ENCODE data around the gene IFT122.
"Not testable (repeated sequence)": the region's sequence is repeated elsewhere in the genome, so short reads cannot be mapped to it uniquely, and the experiment has no call there.

Gene IFT122

GRCh38 chr3:129514110-129514509, 74.1 kb downstream of the IFT122 start:
- TF ChIP-seq, protein P1, sequence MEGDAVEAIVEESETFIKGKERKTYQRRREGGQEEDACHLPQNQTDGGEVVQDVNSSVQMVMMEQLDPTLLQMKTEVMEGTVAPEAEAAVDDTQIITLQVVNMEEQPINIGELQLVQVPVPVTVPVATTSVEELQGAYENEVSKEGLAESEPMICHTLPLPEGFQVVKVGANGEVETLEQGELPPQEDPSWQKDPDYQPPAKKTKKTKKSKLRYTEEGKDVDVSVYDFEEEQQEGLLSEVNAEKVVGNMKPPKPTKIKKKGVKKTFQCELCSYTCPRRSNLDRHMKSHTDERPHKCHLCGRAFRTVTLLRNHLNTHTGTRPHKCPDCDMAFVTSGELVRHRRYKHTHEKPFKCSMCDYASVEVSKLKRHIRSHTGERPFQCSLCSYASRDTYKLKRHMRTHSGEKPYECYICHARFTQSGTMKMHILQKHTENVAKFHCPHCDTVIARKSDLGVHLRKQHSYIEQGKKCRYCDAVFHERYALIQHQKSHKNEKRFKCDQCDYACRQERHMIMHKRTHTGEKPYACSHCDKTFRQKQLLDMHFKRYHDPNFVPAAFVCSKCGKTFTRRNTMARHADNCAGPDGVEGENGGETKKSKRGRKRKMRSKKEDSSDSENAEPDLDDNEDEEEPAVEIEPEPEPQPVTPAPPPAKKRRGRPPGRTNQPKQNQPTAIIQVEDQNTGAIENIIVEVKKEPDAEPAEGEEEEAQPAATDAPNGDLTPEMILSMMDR (IDR thresholded peaks at IDR 0.05; ENCODE audit: insufficient read depth, low read length, poor library complexity, severe bottlenecking): no peak
- no peak for DNase-seq (ENCODE audit: extremely low read depth, insufficient read length)
- no peak overlapping the region for H3K4me3 ChIP-seq (replicated peaks; ENCODE audit: low read depth, low read length)
- peaks cover 2% of the 10 kb centered on the region for H3K36me3 ChIP-seq (ENCODE audit: control insufficient read depth, insufficient read depth, low read length)
- no peaks in the 10 kb centered on the region for H3K27me3 ChIP-seq (replicated peaks; ENCODE audit: control insufficient read depth, insufficient read depth, low read length)

- DNase-seq (ENCODE audit: extremely low read depth, insufficient read length): no peak
- H3K36me3 ChIP-seq (ENCODE audit: control insufficient read depth, insufficient read depth, low read length): peaks cover 2% of the 10 kb centered on the region
- no peaks in the 10 kb centered on the region for H3K27me3 ChIP-seq (replicated peaks; ENCODE audit: control insufficient read depth, insufficient read depth, low read length)
- TF ChIP-seq, protein P1 (IDR thresholded peaks at IDR 0.05; ENCODE audit: insufficient read depth, low read length, poor library complexity, severe bottlenecking): no peak
- no peak overlapping the region for H3K4me3 ChIP-seq (replicated peaks; ENCODE audit: low read depth, low read length)
Measured at GRCh38 chr3:129514563-129514962, 74.5 kb downstream of the IFT122 start.

DNA sequence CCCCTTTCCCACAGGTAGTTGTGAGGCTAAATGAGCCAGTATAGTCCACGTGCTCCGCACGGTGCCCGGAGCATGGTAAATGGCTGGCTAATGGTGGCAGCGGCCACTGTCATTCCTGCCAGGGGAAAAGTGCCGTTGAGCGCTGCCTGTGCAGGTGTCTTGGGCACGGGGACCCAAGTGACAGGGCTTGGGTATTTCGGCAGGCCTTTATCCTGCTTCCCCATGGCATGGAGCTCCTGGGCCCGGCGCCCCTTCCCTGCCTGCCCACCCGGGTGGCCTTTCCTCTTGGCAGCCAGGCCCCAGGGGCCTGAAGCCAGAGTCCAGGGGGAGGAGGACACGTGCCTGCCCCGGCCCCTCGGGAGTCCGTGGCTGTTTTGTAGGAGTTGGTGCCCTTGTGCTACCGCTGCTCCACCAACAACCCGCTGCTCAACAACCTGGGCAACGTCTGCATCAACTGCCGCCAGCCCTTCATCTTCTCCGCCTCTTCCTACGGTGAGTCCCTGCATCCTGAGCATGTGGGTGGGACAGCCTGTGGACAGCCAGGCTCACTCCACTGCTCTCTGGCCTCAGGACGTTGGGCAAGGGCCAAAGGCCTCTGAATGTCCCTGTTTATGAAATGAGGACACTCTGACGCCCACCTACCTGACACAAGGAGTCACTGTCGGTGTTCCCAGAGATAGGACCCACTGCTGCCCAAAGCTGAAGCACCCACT, 75.2 kb downstream of the IFT122 start:
- H3K4me3 ChIP-seq (replicated peaks; ENCODE audit: low read depth, low read length): not testable (repeated sequence)

GRCh38 chr3:129515821-129516432, 75.9 kb downstream of the IFT122 start:
- not testable (repeated sequence) for H3K36me3 ChIP-seq (ENCODE audit: control insufficient read depth, insufficient read depth, low read length); DNase-seq (ENCODE audit: extremely low read depth, insufficient read length); H3K27me3 ChIP-seq (replicated peaks; ENCODE audit: control insufficient read depth, insufficient read depth, low read length); H3K4me3 ChIP-seq (replicated peaks; ENCODE audit: low read depth, low read length)

More for the DNA sequence above, 75.2 kb downstream of the IFT122 start:
- not testable (repeated sequence) for H3K27me3 ChIP-seq (replicated peaks; ENCODE audit: control insufficient read depth, insufficient read depth, low read length); H3K36me3 ChIP-seq (ENCODE audit: control insufficient read depth, insufficient read depth, low read length); DNase-seq (ENCODE audit: extremely low read depth, insufficient read length)

GRCh38 chr3:129517516-129517915, 77.5 kb downstream of the IFT122 start:
- TF ChIP-seq, protein P1 (IDR thresholded peaks at IDR 0.05; ENCODE audit: insufficient read depth, low read length, poor library complexity, severe bottlenecking): no peak
- Histone ChIP-seq H3K27me3 (replicated peaks; ENCODE audit: control insufficient read depth, insufficient read depth, low read length) (no peaks in the 10 kb centered on the region), H3K4me3 (replicated peaks; ENCODE audit: low read depth, low read length) (no peak overlapping the region), H3K36me3 (ENCODE audit: control insufficient read depth, insufficient read depth, low read length) (peaks cover 2% of the 10 kb centered on the region)
- no peak for DNase-seq (ENCODE audit: extremely low read depth, insufficient read length)

DNA sequence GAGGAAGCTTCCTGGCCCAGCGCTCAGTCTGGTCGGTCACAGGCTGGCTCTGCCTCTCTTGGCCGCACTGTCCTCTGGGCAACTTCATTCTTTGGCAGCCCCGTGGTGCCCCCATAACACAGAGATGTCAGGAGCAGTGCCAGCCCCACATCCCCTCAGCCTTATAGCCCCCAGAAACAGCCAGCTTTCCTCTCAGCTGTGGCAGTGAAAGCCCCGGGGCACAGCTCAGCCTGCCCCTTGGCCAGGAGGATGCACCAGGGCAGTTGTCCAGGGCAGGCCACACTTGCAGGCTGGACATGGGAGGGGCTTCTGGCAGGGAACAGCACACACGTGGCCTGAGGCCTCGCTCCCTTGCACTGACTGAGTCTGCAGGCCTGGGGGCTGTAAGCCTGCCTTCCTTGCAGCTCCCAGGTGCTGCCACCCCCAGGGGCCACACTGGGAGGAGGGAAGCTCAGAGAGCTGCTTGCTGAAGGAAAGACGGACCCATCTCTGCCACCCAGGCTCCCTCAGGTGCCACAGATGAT, 78.1 kb downstream of the IFT122 start:
- TF ChIP-seq, protein P1 (IDR thresholded peaks at IDR 0.05; ENCODE audit: insufficient read depth, low read length, poor library complexity, severe bottlenecking): no peak
- no peak overlapping the region for H3K4me3 ChIP-seq (replicated peaks; ENCODE audit: low read depth, low read length)
- H3K36me3 ChIP-seq (ENCODE audit: control insufficient read depth, insufficient read depth, low read length): no peaks in the 10 kb centered on the region; the same call in 1 of the 2 replicates
- H3K27me3 ChIP-seq (replicated peaks; ENCODE audit: control insufficient read depth, insufficient read depth, low read length): no peaks in the 10 kb centered on the region
- DNase-seq (ENCODE audit: extremely low read depth, insufficient read length): no peak
